ENCODE data around the gene HIC1.
"Not testable (repeated sequence)": the region's sequence is repeated elsewhere in the genome, so short reads cannot be mapped to it uniquely, and the experiment has no call there.

Gene HIC1

DNA sequence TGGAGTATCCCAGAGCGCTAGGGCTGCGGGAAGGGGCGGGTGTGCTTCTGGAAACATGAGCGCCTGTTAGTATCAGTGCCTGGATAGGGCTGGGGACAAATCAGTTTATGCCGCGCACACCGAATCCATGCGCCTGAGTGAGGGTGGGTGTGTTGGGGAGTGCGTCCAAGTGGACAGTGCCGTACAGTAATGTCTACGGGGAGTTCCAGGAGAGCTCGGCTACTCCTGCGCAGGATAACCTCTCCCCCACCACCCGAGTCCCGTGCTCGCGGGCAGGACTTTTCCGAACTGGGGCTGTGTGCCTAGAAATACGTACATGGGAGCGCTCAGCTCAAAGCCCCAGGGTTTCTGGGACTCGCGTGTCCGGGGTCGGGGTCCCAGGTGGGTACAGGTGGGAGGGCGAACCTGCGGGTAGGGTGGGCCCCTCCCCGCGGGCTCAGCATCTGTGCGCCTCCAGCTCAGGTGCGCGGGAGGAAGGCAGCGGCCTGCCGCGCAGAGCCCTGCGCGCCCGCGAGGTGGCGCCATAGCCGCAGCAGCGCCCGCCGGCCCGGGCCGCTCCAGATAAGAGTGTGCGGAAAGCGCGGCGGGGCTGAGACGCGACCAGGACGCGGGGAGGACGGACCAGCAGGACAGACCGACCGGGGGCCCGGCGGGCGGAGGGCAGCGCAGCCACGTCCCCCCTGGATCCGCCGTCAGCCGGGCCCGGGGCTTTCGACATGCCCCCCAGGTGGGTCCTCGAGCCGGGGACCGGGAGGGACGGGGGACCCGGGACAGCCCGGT is at the start of gene HIC1:
HIC1 (plus strand) TSS at position 592 of the 780 bp plus-strand sequence. CDS start 1,588 bp downstream, outside the sequence.
- FAIRE-seq: peak; percentile 94

DNA sequence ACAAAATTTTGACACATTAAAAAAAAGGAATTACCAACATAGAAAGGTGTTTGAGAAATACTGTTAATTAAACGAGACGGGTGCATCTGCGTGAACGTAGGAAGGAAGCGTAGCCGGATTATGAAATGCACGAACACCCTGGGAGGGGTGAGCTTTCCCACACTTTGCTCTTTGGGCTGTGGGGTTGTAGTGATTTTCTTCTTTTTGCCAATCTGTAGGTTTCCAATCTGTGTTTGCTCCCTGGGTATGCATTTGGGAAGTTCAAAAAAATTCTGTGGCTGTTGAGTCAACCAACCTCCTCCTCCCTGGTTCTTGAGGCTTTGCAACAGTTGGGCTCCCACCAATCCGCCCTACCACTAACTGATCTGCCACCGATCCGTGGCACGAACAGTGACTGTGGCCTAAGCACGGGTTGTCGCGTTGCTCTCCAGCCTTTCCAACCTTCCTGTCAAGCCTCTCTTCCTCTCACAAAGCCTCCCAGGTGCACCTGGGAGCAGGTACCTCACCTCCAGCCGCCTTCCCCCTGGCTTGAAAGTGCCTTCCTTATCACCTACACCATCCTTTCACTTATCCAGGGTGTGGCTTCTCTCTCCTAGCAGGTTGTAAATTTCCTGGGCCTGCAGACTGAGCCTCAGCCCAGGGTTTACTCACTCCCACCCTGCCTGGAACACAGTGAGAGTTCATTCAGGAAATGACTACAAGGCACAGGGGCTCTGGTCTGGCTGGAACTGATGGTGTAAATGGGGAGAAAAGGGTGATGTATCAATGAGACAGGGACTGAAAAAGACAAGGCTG is 46.4 kb upstream of the HIC1 start:
- no peak for FAIRE-seq

GRCh38 chr17:2009737-2010136 is 45.2 kb upstream of the HIC1 start:
- no peak for FAIRE-seq

- no peak for FAIRE-seq
Measured at GRCh38 chr17:2011411-2012371, 43.2 kb upstream of the HIC1 start.

- no peak for FAIRE-seq
Measured at GRCh38 chr17:2012499-2012898, 42.4 kb upstream of the HIC1 start.

DNA sequence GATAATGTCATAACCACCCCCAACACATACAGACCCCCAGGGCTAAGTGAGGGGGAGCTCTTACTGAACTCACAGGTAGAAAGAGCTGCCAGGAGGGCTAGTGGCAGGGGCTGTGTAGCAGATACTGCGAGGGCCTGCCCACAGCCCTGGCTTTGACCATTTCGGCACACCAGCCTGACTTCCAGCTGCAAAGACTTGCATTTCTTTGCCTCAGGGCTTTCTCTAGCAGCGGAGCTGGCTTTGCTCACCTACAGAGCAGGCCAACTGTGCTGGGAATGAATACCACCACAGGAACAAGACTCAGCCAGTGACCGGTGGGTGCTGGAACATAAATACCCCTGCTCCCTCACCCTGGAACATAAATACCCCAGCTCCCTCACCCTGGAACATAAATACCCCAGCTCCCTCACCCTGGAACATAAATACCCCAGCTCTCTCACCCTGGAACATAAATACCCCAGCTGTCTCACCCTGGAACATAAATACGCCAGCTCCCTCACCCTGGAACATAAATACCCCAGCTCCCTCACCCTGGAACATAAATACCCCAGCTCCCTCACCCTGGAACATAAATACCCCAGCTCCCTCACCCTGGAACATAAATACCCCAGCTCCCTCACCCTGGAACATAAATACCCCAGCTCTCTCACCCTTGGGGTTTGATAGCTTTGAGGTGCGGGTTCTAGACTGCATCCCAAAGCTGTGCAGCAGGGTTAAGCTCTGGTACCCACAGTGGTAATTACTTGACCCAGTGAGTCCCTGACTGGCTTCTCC is 41.5 kb upstream of the HIC1 start:
- FAIRE-seq: not testable (repeated sequence)

- FAIRE-seq: no peak
Measured at GRCh38 chr17:2013994-2014317, 40.9 kb upstream of the HIC1 start.

- no peak for FAIRE-seq
Measured at GRCh38 chr17:2015314-2015713, 39.6 kb upstream of the HIC1 start.

DNA sequence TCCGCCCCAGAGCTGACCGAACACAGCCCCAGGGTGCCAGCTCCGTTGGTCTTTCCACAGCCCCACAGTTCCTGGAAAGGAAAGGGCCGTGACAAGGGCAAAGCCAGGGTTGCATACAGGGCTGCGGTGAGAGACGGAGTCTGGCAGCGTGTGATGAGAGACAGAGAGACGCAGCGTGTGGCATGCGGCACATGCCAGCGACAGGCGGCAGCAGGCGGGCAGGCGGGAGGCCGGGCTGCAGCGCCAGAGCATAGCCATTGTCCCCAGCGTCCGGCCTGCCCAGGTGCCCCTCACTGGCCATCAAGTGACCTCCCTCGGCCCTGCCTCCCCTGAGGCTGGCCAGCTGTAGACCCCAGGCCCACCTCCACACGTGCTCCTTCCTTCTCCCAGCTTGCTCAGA is 38.4 kb upstream of the HIC1 start:
- no peak for FAIRE-seq

DNA sequence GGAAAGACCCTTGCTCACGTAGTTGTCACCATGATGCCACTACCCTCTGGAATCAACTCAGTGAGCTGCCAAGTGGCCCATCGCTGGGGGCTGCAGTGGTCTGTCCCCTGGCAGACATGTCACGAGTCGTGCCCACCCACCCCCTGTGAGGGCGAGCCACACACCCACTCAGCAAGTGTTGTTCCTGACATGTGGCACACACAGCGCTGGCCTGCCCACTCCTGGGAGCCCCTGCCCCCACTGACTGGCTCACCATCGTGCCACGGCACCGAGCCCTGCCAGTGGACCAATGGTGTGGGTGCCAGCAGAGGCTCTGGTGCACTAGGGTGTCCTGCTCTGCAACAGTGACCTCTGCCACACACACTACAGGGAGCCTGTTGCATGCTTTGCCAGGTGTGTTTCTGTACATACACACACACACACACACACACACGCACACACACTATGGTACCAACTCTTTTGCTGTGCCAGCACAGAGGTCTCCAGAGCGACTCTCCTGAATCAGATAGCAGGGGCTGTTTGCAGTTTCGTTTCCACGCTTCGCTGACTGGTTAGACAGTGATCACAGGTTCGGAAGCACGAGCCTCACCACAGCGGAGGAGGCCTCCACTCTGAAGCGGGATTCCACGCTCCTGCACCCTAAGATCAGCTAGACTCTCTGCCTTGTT is 37.5 kb upstream of the HIC1 start:
- FAIRE-seq: no peak

- FAIRE-seq: no peak
Measured at GRCh38 chr17:2018716-2019510, 36.0 kb upstream of the HIC1 start.

- FAIRE-seq: no peak
Measured at GRCh38 chr17:2019723-2020122, 35.2 kb upstream of the HIC1 start.

DNA sequence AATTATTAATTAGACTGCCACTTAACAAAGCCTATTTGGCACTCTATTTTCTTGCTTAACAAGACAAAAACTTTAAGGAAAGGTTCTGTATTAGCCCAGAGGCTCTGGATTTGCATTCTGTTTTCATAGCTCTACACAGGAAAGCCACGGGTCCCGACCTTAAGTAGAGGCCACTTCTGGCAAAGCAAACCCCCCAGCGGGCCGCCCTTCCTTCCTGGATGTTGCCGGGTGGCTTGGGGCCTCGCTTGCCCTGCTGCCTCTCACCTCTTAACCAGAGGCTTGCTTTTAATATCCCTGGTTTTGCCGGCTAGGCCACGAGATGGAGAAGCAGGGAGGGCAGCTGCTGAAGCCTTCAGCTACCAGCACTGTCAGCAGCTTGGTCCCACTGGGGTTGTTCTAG is 34.2 kb upstream of the HIC1 start:
- FAIRE-seq: no peak

DNA sequence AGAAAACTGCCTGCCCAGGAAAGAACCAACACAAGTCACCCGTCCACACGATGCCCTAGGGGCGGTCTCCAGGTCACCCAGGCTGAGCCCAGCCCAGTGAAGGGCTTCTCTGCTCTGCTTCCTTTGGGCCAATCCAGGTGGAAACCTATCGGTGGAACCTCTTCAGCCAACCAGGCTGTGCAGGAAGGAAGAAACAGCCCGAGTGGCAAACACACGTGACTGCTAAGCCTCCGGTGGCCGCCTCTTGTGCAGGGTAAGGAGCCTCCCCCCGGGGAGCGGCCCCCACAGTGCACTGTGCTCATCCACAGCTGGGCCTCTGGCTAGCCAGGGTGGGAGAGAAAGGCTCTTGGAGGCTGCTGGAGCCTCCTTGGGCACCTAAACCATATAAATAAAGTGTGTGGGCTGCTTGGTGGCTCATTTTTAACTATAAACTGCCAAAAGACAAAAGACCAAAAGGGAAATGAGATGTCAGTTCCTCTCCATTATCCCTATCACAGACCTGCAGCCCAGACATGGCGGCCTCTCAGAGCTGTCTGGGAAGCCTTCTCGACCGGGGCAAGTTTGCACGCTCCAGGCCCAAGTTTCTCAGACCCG is 32.2 kb upstream of the HIC1 start:
- no peak for FAIRE-seq

GRCh38 chr17:2023256-2023655 is 31.6 kb upstream of the HIC1 start:
- no peak for FAIRE-seq

GRCh38 chr17:2023692-2024571 is 31.0 kb upstream of the HIC1 start:
- no peak for FAIRE-seq

DNA sequence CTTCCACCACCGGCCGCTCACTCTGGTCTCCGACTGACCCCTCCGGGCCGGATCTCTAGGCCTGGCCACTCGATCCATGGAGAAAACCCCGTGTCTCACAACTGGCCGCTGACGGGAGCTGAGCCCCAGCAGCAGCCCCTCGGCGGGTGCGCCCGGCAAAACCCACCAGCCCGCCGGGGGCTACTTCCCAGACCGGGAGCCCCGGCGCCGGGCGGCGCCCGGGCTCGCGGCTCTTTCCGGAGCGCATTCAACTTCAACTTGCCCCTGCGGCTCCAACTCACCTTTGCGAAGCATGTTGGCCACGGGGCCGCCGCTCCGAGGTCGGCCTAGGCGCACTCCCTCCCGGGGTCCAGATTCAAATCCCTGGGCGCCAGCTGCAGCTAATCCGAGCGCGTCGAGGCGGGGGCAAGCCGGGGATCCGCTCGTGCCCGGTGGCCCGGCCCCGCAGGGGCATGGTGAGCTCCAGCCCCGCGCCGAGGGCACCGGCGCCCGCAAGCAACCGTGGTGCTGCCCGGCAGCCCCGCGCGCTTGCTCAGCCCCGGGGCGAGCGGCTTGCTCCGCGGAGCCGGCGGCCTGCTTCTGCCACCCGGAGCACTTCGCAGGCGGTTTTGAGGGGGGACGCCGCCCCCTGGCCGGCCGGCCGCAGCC is 30.2 kb upstream of the HIC1 start:
- no peak for FAIRE-seq

- FAIRE-seq: peak; percentile 90
Measured at GRCh38 chr17:2025220-2025621, 29.7 kb upstream of the HIC1 start, which contains the start of gene RTN4RL1. Gene RTN4RL1 (minus strand): TSS chr17:2025334. CDS start chr17:2024865, 469 bp downstream.

All from G401.6 (cell line).